GM21576 (cell line): ENCODE measurements around the gene SLC32A1.

Source experiments
- ATAC-seq: cut with Tn5 transposase; IDR thresholded peaks from one replicate; pipeline ENCODE4 v1.9.1; 2021; ENCODE audit warnings: mild to moderate bottlenecking, moderate library complexity; ENCODE audit not compliant: unreplicated experiment

Gene SLC32A1

GRCh38 chr20:38723848-38724625 lies at the start of gene SLC32A1:
SLC32A1 (plus strand) TSS chr20:38724486; CDS start chr20:38724725, 239 bp downstream.
- ATAC-seq: no peak

- no peak for ATAC-seq
These were observed 49.5 kb upstream of the SLC32A1 start for GRCh38 chr20:38674765-38675133.

GRCh38 chr20:38676576-38676975 lies 47.7 kb upstream of the SLC32A1 start:
- no peak for ATAC-seq

- no peak for ATAC-seq
These were observed 43.6 kb upstream of the SLC32A1 start for GRCh38 chr20:38680500-38681306.

- ATAC-seq: no peak
These were observed 39.0 kb upstream of the SLC32A1 start for GRCh38 chr20:38685271-38685670.

- no peak for ATAC-seq
These were observed 38.3 kb upstream of the SLC32A1 start for GRCh38 chr20:38685853-38686473.

GRCh38 chr20:38692436-38693411 lies 31.6 kb upstream of the SLC32A1 start:
- ATAC-seq: no peak

- no peak for ATAC-seq
These were observed 27.0 kb upstream of the SLC32A1 start for GRCh38 chr20:38697306-38697705.

GRCh38 chr20:38698541-38698940 lies 25.7 kb upstream of the SLC32A1 start:
- no peak for ATAC-seq

- ATAC-seq: no peak
These were observed 24.1 kb upstream of the SLC32A1 start for GRCh38 chr20:38700141-38700540.

- no peak for ATAC-seq
These were observed 23.4 kb upstream of the SLC32A1 start for GRCh38 chr20:38700926-38701325.

- no peak for ATAC-seq
These were observed 20.8 kb upstream of the SLC32A1 start for GRCh38 chr20:38703526-38703925.

- no peak for ATAC-seq
These were observed 20.1 kb upstream of the SLC32A1 start for GRCh38 chr20:38704136-38704535.

- ATAC-seq: no peak
These were observed 17.8 kb upstream of the SLC32A1 start for GRCh38 chr20:38706509-38706908.

- ATAC-seq: no peak
These were observed 10.0 kb upstream of the SLC32A1 start for GRCh38 chr20:38714308-38714707.

- no peak for ATAC-seq
These were observed 8.6 kb upstream of the SLC32A1 start for GRCh38 chr20:38715646-38716045.

GRCh38 chr20:38722683-38723016 lies 1.6 kb upstream of the SLC32A1 start:
- no peak for ATAC-seq

GRCh38 chr20:38723017-38723847 lies 1.1 kb upstream of the SLC32A1 start:
- ATAC-seq: no peak

GRCh38 chr20:38724626-38725147 lies 401 bp downstream of the SLC32A1 start:
- ATAC-seq: no peak
